ENCODE results near the gene VRK1.

GRCh38 chr14:96798956-96799355 is 1.8 kb downstream of the VRK1 start:
- TF ChIP-seq CTCF (IDR thresholded peaks at IDR 0.05 in 2 of 3, conservative IDR thresholded peaks at IDR 0.05 in 1 of 3; ENCODE audit: control insufficient read depth in 2 of 3, extremely low read depth in 1 of 3, insufficient read depth in 1 of 3, low read depth in 3 of 3, low read length in 3 of 3) (no peak), ATF2 (IDR thresholded peaks at IDR 0.05; ENCODE audit: low read length) (no peak), EZH2 (IDR thresholded peaks at IDR 0.05; ENCODE audit: borderline replicate concordance, control insufficient read depth, low read depth, low read length) (no peak), BCLAF1 (IDR thresholded peaks at IDR 0.05) (no peak), POLR2AphosphoS5 (IDR thresholded peaks at IDR 0.05; ENCODE audit: low read length) (no peak), SMC3 (IDR thresholded peaks at IDR 0.05; ENCODE audit: borderline replicate concordance, low read length) (no peak), SRF (IDR thresholded peaks at IDR 0.05; ENCODE audit: low read depth in 2 of 2, low read length in 2 of 2) (no peak), SUZ12 (IDR thresholded peaks at IDR 0.05; ENCODE audit: unreplicated experiment) (no peak), NFYA (IDR thresholded peaks at IDR 0.05; ENCODE audit: borderline replicate concordance, low read depth, low read length) (no peak), TAF1 (IDR thresholded peaks at IDR 0.05; ENCODE audit: borderline replicate concordance, low read depth, low read length) (no peak)

All from GM12878 (cell line).